K562 (cell line): ENCODE results near the gene PIK3CA. TPM values are rescaled to one million over a fixed set of nuclear protein-coding genes. Genes with fewer than 3 reads are reported as not detected.

ENCODE experiments used
- ATAC-seq: fragments of 200-7000 bp; cut with Tn5 transposase; 3 replicates; pipeline ENCODE4 v1.9.1; 2020; ENCODE audit warnings: moderate library complexity
- BruUV-seq: library from RNA; stranded (reverse); fragments of 400-500 nt; replicated peaks from 2 replicates; lab custom pipeline; 2021; lab: Mats Ljungman, UMichigan
- CTCF ChIA-PET: fragments of 300-600 bp; formaldehyde crosslinking; extraction: SDS; loops from one replicate; lab custom pipeline; 2021; ENCODE audit warnings: low intra/inter-chr PET ratio; lab: Yijun Ruan, JAX
- POLR2A ChIA-PET: fragments of 300-600, 350-650 bp; sonication (Branson Sonifier 250); formaldehyde crosslinking; extraction: SDS; loops from one replicate; lab custom pipeline; 2021; ENCODE audit warnings: antibody characterized with exemption, inconsistent platforms; lab: Yijun Ruan, JAX
- DNase-seq, 4 experiments: peaks; one replicate each; pipeline versions ENCODE4 v3.0.0 to v3.0.0-alpha.2; 2011 to 2018; ENCODE audit warnings: low spot score in 3 of 4, mixed read lengths in 3 of 4; ENCODE audit errors: extremely low read depth in 1 of 4
- FAIRE-seq: peaks from 2 replicates; lab custom pipeline; 2011; peaks lifted over from hg19 to GRCh38; lab: Jason Lieb, UNC
- H2AFZ ChIP-seq: 2 replicates; pipeline ENCODE4 v1.6.0; 2011; ENCODE audit warnings: low read depth, low read length, control low read depth, inconsistent platforms
- H3K27ac ChIP-seq: fragments of 200-600 bp; 3 replicates; pipeline ENCODE4 v1.8.0; 2011; ENCODE audit warnings: low read depth, mild to moderate bottlenecking, control low read depth, inconsistent platforms, low read length, moderate library complexity, mixed read lengths; ENCODE audit errors: extremely low read depth
- H3K27me3 ChIP-seq, 2 experiments: fragments of 300-600 bp in 1 of 2; 2 replicates in 1 of 2; 3 replicates in 1 of 2; pipeline versions ENCODE4 v1.6.0 to v1.8.0; 2011; ENCODE audit warnings: inconsistent platforms in 2 of 2, low read length in 2 of 2, mild to moderate bottlenecking in 1 of 2, mixed read lengths in 1 of 2, moderate library complexity in 1 of 2; ENCODE audit not compliant: control insufficient read depth in 2 of 2, insufficient read depth in 2 of 2
- H3K36me3 ChIP-seq: fragments of 300-600 bp; 3 replicates; pipeline ENCODE4 v1.8.0; 2011; ENCODE audit warnings: mild to moderate bottlenecking, low read length, inconsistent platforms; ENCODE audit not compliant: control insufficient read depth, insufficient read depth
- H3K4me1 ChIP-seq, 2 experiments: fragments of 200-600 bp in 1 of 2; replicated peaks in 1 of 2; 2 replicates in 1 of 2; 3 replicates in 1 of 2; pipeline versions ENCODE4 v1.5.1 to v1.8.0; 2011; ENCODE audit warnings: inconsistent platforms in 2 of 2, low read length in 2 of 2, mild to moderate bottlenecking in 1 of 2, mixed read lengths in 1 of 2, moderate library complexity in 1 of 2; ENCODE audit not compliant: control insufficient read depth in 2 of 2, insufficient read depth in 2 of 2
- H3K4me2 ChIP-seq: 2 replicates; pipeline ENCODE4 v1.6.1; 2011; ENCODE audit warnings: low read length, control low read depth, inconsistent platforms, mixed read lengths; ENCODE audit not compliant: insufficient read depth
- H3K4me3 ChIP-seq: fragments of 200-600 bp; sonication (generic), shearing (Covaris generic); 2 replicates; pipeline ENCODE4 v1.5.1; 2016; ENCODE audit warnings: control low read depth, inconsistent platforms
- H3K79me2 ChIP-seq: fragments of 200-600 bp; 3 replicates; pipeline ENCODE4 v1.8.0; 2011; ENCODE audit warnings: low read length, inconsistent platforms; ENCODE audit not compliant: control insufficient read depth, insufficient read depth
- H3K9ac ChIP-seq, 2 experiments: 2 replicates each; pipeline versions ENCODE4 v1.6.0 to v1.6.1; 2011; ENCODE audit warnings: low read depth in 2 of 2, low read length in 2 of 2, control low read depth in 1 of 2, inconsistent platforms in 1 of 2, mild to moderate bottlenecking in 1 of 2, mixed read lengths in 1 of 2; ENCODE audit not compliant: insufficient read depth in 1 of 2
- H3K9me1 ChIP-seq: one replicate; pipeline ENCODE4 v1.6.0; 2011; ENCODE audit warnings: inconsistent platforms, mild to moderate bottlenecking, low read length, moderate library complexity; ENCODE audit not compliant: control insufficient read depth, insufficient read depth
- H3K9me3 ChIP-seq: replicated peaks from 2 replicates; pipeline ENCODE4 v1.5.1; 2011; ENCODE audit warnings: low read depth, low read length, inconsistent platforms; ENCODE audit not compliant: control insufficient read depth, insufficient read depth
- H4K20me1 ChIP-seq: replicated peaks from 2 replicates; pipeline ENCODE4 v1.6.1; 2011; ENCODE audit warnings: low read length, inconsistent platforms, mixed read lengths; ENCODE audit not compliant: control insufficient read depth, insufficient read depth
- ARHGAP35 ChIP-seq: fragments of 450-650 bp; IDR thresholded peaks from 2 replicates; pipeline ENCODE4 v1.6.1; 2018; ENCODE audit not compliant: partially characterized antibody
- ARID1B ChIP-seq: fragments of 450-650 bp; IDR thresholded peaks from 2 replicates; pipeline ENCODE4 v1.6.1; 2016; ENCODE audit warnings: antibody characterized with exemption, mild to moderate bottlenecking, inconsistent platforms
- CBFA2T3 ChIP-seq: fragments of 450-650 bp; IDR thresholded peaks from 2 replicates; pipeline ENCODE4 v1.6.1; 2017
- CBX3 ChIP-seq, 2 experiments: IDR thresholded peaks; 1 replicate in 1 of 2; 2 replicates in 1 of 2; pipeline ENCODE4 v1.6.1; 2012; ENCODE audit warnings: inconsistent platforms in 2 of 2, low read length in 2 of 2, borderline replicate concordance in 1 of 2, control low read depth in 1 of 2
- CTBP1 ChIP-seq: fragments of 450-650 bp; IDR thresholded peaks from 2 replicates; pipeline ENCODE4 v1.6.1; 2016; ENCODE audit warnings: borderline replicate concordance
- EP300 ChIP-seq: IDR thresholded peaks from 2 replicates; pipeline ENCODE4 v1.6.1; 2012; ENCODE audit warnings: low read length, improper control_type of control experiment
- HDAC1 ChIP-seq, 2 experiments: fragments of 450-650 bp; IDR thresholded peaks; 2 replicates each; pipeline ENCODE4 v1.6.1; 2016 to 2017; ENCODE audit warnings: inconsistent platforms in 1 of 2, mild to moderate bottlenecking in 1 of 2, moderate library complexity in 1 of 2
- MAFG ChIP-seq: fragments of 450-650 bp; conservative IDR thresholded peaks from 2 replicates; pipeline ENCODE4 v1.6.1; 2016; ENCODE audit warnings: missing genetic modification characterization, missing compliant biosample characterization
- MEIS2 ChIP-seq: fragments of 450-650 bp; IDR thresholded peaks from 2 replicates; pipeline ENCODE4 v1.6.1; 2014; ENCODE audit warnings: mild to moderate bottlenecking; ENCODE audit not compliant: partially characterized antibody
- NCOR1 ChIP-seq: fragments of 450-650 bp; IDR thresholded peaks from 2 replicates; pipeline ENCODE4 v1.6.1; 2016; ENCODE audit warnings: mild to moderate bottlenecking, moderate library complexity
- POLR2AphosphoS5 ChIP-seq: IDR thresholded peaks from 2 replicates; pipeline ENCODE4 v1.6.1; 2011; ENCODE audit warnings: mild to moderate bottlenecking, low read depth, low read length, moderate library complexity; ENCODE audit not compliant: control insufficient read depth, insufficient read depth
- RCOR1 ChIP-seq, 2 experiments: IDR thresholded peaks; 2 replicates each; pipeline ENCODE4 v1.6.1; 2012; ENCODE audit warnings: low read depth in 2 of 2, low read length in 2 of 2, borderline replicate concordance in 1 of 2, improper control_type of control experiment in 1 of 2
- STAT5A ChIP-seq: IDR thresholded peaks from 2 replicates; pipeline ENCODE4 v1.6.1; 2012; ENCODE audit warnings: low read length, inconsistent platforms, borderline replicate concordance
- TAL1 ChIP-seq: fragments of 450-650 bp; IDR thresholded peaks from 2 replicates; pipeline ENCODE4 v1.6.1; 2016; ENCODE audit warnings: mild to moderate bottlenecking
- TCF3 ChIP-seq: sonication (generic); formaldehyde crosslinking; IDR thresholded peaks from 2 replicates; pipeline ENCODE4 v1.4.0; 2020; ENCODE audit warnings: mild to moderate bottlenecking, missing genetic modification reagents
- TEAD4 ChIP-seq, 2 experiments: sonication (generic) in 1 of 2; formaldehyde crosslinking in 1 of 2; IDR thresholded peaks; 2 replicates each; pipeline versions ENCODE4 v1.6.1 to v1.8.0; 2012 to 2022; ENCODE audit warnings: borderline replicate concordance in 1 of 2, inconsistent platforms in 1 of 2, low read length in 1 of 2, mild to moderate bottlenecking in 1 of 2, missing genetic modification reagents in 1 of 2
- ZFPM2 ChIP-seq: fragments of 250-450 bp; sonication (Bioruptor Pico); IDR thresholded peaks from 2 replicates; pipeline ENCODE4 v1.5.1; 2022; ENCODE audit warnings: mild to moderate bottlenecking
- ZNF324 ChIP-seq: fragments of 250-450 bp; sonication (Bioruptor Pico); IDR thresholded peaks from 2 replicates; pipeline ENCODE4 v1.4.0; 2020; ENCODE audit warnings: mild to moderate bottlenecking
- WGBS: fragments of 100-300 bp; shearing (Covaris generic); methylation state at CpG from one replicate; pipeline ENCODE4 v1.1.6; 2016; ENCODE audit warnings: low coverage, mixed read lengths; ENCODE audit not compliant: insufficient coverage; ENCODE audit errors: missing lambda C conversion rate; 5-methylcytosine and 5-hydroxymethylcytosine counted together
- in situ Hi-C: fragments of 300-500 bp; cut with MboI; formaldehyde crosslinking; loops from 4 replicates; pipeline ENCODE4 v1.15.0; 2018; ENCODE audit warnings: inconsistent platforms, mixed read lengths
- intact Hi-C: fragments of 100-400 bp; cut with micrococcal nuclease; formaldehyde crosslinking; loops from 2 replicates; pipeline ENCODE4 v1.14.2; 2022
- polyA plus RNA-seq, 8 experiments: library from polyadenylated mRNA; depleted of rRNA in 4 of 8; stranded (reverse) in 5 of 8; unstranded in 3 of 8; fragments of >200 nt; fragmentation: Nextera tagmentation in 2 of 8; fragmentation: Illumina TruSeq in 1 of 8; extraction: Ambion mirVana in 2 of 8; extraction: Trizol in 1 of 8; gene quantifications; 2 replicates each; pipeline versions ENCODE4 v1.2.1 to v1.2.3, GENCODE V29; 2011 to 2014; ENCODE audit warnings: inconsistent platforms in 1 of 8, missing spikeins in 1 of 8
- total RNA-seq, 7 experiments: library from RNA; depleted of rRNA in 6 of 7; stranded (reverse); fragments of >200 nt in 6 of 7; fragmentation: Illumina TruSeq in 2 of 7; extraction: Trizol in 2 of 7; gene quantifications; 2 replicates each; pipeline versions ENCODE4 v1.2.1 to v1.2.3, GENCODE V29; 2011 to 2021; ENCODE audit warnings: low replicate concordance in 1 of 7
- TF ChIP-seq, protein P1 (sequence below): fragments of 250-450 bp; sonication (Bioruptor Pico); IDR thresholded peaks from 2 replicates; pipeline ENCODE4 v1.4.0; 2020

The PIK3CA gene
- total and polyA plus RNA-seq, 9 of the 15 experiments (the other 6 are each of a cell fraction or from before 2014, with no cell fraction given): 3.8 to 19.4 (median 10.8) TPM

DNA sequence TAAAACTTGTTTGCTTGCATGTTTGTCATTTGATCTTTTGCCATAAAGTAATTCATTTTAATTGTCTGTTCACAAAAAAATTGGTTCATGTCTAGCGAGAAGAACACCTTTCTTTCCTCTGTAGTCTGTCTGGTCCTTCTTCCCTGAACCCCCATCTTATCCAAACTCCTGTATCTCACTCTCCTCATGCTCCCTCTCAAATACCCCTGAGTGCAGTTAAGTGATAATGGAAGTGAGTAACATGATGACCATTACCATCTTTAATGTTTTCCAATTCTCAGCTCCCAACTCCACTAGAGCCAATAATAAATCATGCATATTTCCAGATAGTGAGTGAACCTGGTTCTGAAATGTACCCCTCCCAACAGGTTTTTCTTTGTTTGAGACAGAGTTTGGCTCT, 116.9 kb downstream of the PIK3CA start:
- FAIRE-seq (peak; percentile 61), DNase-seq (peak in 2 of 4 experiments; percentile 59 to 67), ATAC-seq (no peak)
- Histone ChIP-seq H3K9ac (peak overlapping the region in 1 of 2 experiments; percentile 56; a peak in 1 of 4 replicates), H3K36me3 (no peaks in the 10 kb centered on the region), H3K4me1 (peaks cover 32 to 50% of the 10 kb centered on the region in 2 experiments), H3K9me1 (no peaks in the 10 kb centered on the region), H4K20me1 (0 out of 2 replicates have a peak, but pooled peaks cover under 1% of the 10 kb centered on the region), H3K4me3 (no peak overlapping the region), H3K4me2 (peak overlapping the region; percentile 65), H3K9me3 (0 out of 2 replicates have a peak, but pooled peaks cover 4% of the 10 kb centered on the region), H3K79me2 (peaks cover 11% of the 10 kb centered on the region; the same call in 2 of the 3 replicates), H3K27ac (peak overlapping the region; percentile 11), H3K27me3 (no peaks in the 10 kb centered on the region), H2AFZ (peak overlapping the region; percentile 7; the same call in 1 of the 2 replicates)
- CTCF ChIA-PET: no interaction called here
- whole genome bisulfite sequencing: 10% methylated on average over 1 of the region's 1 CpG
- in situ Hi-C loops: no loop called here
- no TSS peak for BruUV-seq
- intact Hi-C loops: no loop called here
- POLR2A ChIA-PET: interaction anchor here (1.8 kb wide), 1 partner anchor 10 kb away, joined by 5 read pairs; no protein-coding TSS in a partner anchor
- TF ChIP-seq ZNF324 (CRISPR knock-in tag) (no peak), ZFPM2 (CRISPR knock-in tag) (no peak), POLR2AphosphoS5 (0 out of 2 replicates have a peak, but pooled peaks have one; percentile 20), TAL1 (peak; percentile 43; the same call in 1 of the 2 replicates), ARID1B (peak; percentile 62; the same call in 1 of the 2 replicates), ARHGAP35 (no peak), NCOR1 (peak; percentile 33; the same call in 1 of the 2 replicates), MEIS2 (peak; percentile 38), TEAD4 (IDR thresholded peaks at IDR 0.05; ENCODE audit: low read length) (peak; percentile 67), TEAD4 (CRISPR knock-in tag; IDR thresholded peaks at IDR 0.05; ENCODE audit: borderline replicate concordance) (no peak), RCOR1 (IDR thresholded peaks at IDR 0.05; ENCODE audit: borderline replicate concordance in 1 of 2, low read depth in 2 of 2, low read length in 2 of 2) (peak in 1 of 2 experiments; percentile 49; a peak in 1 of 4 replicates), CBFA2T3 (peak; percentile 84), STAT5A (peak; percentile 20; the same call in 1 of the 2 replicates), TCF3 (peak; percentile 72), CTBP1 (peak; percentile 41; the same call in 1 of the 2 replicates), CBX3 (IDR thresholded peaks at IDR 0.05; ENCODE audit: borderline replicate concordance in 1 of 2, low read length in 2 of 2) (0 out of 3 replicates have a peak, but pooled peaks of 1 of the 2 experiments have one; percentile 23), EP300 (peak; percentile 32; the same call in 1 of the 2 replicates), MAFG (tag) (no peak), HDAC1 (IDR thresholded peaks at IDR 0.05) (peak in 1 of 2 experiments; percentile 27; a peak in 1 of 4 replicates)
- TF ChIP-seq, protein P1, sequence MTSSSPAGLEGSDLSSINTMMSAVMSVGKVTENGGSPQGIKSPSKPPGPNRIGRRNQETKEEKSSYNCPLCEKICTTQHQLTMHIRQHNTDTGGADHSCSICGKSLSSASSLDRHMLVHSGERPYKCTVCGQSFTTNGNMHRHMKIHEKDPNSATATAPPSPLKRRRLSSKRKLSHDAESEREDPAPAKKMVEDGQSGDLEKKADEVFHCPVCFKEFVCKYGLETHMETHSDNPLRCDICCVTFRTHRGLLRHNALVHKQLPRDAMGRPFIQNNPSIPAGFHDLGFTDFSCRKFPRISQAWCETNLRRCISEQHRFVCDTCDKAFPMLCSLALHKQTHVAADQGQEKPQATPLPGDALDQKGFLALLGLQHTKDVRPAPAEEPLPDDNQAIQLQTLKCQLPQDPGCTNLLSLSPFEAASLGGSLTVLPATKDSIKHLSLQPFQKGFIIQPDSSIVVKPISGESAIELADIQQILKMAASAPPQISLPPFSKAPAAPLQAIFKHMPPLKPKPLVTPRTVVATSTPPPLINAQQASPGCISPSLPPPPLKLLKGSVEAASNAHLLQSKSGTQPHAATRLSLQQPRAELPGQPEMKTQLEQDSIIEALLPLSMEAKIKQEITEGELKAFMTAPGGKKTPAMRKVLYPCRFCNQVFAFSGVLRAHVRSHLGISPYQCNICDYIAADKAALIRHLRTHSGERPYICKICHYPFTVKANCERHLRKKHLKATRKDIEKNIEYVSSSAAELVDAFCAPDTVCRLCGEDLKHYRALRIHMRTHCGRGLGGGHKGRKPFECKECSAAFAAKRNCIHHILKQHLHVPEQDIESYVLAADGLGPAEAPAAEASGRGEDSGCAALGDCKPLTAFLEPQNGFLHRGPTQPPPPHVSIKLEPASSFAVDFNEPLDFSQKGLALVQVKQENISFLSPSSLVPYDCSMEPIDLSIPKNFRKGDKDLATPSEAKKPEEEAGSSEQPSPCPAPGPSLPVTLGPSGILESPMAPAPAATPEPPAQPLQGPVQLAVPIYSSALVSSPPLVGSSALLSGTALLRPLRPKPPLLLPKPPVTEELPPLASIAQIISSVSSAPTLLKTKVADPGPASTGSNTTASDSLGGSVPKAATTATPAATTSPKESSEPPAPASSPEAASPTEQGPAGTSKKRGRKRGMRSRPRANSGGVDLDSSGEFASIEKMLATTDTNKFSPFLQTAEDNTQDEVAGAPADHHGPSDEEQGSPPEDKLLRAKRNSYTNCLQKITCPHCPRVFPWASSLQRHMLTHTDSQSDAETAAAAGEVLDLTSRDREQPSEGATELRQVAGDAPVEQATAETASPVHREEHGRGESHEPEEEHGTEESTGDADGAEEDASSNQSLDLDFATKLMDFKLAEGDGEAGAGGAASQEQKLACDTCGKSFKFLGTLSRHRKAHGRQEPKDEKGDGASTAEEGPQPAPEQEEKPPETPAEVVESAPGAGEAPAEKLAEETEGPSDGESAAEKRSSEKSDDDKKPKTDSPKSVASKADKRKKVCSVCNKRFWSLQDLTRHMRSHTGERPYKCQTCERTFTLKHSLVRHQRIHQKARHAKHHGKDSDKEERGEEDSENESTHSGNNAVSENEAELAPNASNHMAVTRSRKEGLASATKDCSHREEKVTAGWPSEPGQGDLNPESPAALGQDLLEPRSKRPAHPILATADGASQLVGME: no peak
